Measurements from ENCODE around the gene OXSR1. TPM values are rescaled to one million over a fixed set of nuclear protein-coding genes. Genes with fewer than 3 reads are reported as not detected.

The OXSR1 gene
- total and polyA plus RNA-seq, 10 of the 15 experiments (the other 5 are each of a cell fraction or from before 2014, with no cell fraction given): 12.4 to 54.6 (median 35.7) TPM

GRCh38 chr3:38138349-38139190, 26.8 kb upstream of the OXSR1 start, which contains the start of gene MYD88 (continued):
- TF ChIP-seq ETV6 (conservative IDR thresholded peaks at IDR 0.05 in 1 of 2, IDR thresholded peaks at IDR 0.05 in 1 of 2; ENCODE audit: borderline replicate concordance in 1 of 2, low read depth in 1 of 2) (peak in 1 of 2 experiments; percentile 62; a peak in 1 of 4 replicates), SIN3A (IDR thresholded peaks at IDR 0.05; ENCODE audit: low read depth, low read length) (peak; percentile 82), MXI1 (IDR thresholded peaks at IDR 0.05; ENCODE audit: low read depth, low read length) (peak; percentile 54; the same call in 1 of the 2 replicates), LARP7 (IDR thresholded peaks at IDR 0.05) (peak; percentile 80), MTA2 (IDR thresholded peaks at IDR 0.05; ENCODE audit: low read depth) (peak; percentile 47; the same call in 1 of the 2 replicates), ZBED1 (IDR thresholded peaks at IDR 0.05; ENCODE audit: borderline replicate concordance) (0 out of 2 replicates have a peak, but pooled peaks have one; percentile 18), RELA (IDR thresholded peaks at IDR 0.05; ENCODE audit: borderline replicate concordance, partially characterized antibody) (peak; percentile 65), RB1 (IDR thresholded peaks at IDR 0.05; ENCODE audit: borderline replicate concordance) (peak; percentile 33; the same call in 1 of the 2 replicates), NFYA (IDR thresholded peaks at IDR 0.05; ENCODE audit: borderline replicate concordance, low read depth, low read length) (no peak), STAT1 (conservative IDR thresholded peaks at IDR 0.05) (peak; percentile 81; the same call in 1 of the 2 replicates), BMI1 (IDR thresholded peaks at IDR 0.05; ENCODE audit: borderline replicate concordance) (no peak), GATAD2B (conservative IDR thresholded peaks at IDR 0.05; ENCODE audit: low read depth) (peak; percentile 83), GABPA (IDR thresholded peaks at IDR 0.05; ENCODE audit: low read depth) (no peak), POLR2A (IDR thresholded peaks at IDR 0.05; ENCODE audit: low read depth, low read length) (peak; percentile 96), ZNF592 (IDR thresholded peaks at IDR 0.05) (no peak), BCL3 (IDR thresholded peaks at IDR 0.05; ENCODE audit: borderline replicate concordance, insufficient read depth, low read depth, low read length, poor library complexity, severe bottlenecking) (no peak), NFIC (IDR thresholded peaks at IDR 0.05; ENCODE audit: low read depth, low read length) (no peak)

All from GM12878 (cell line).